IMR-90 (cell line): ENCODE results near the gene CYP1A2. TPM values are rescaled to one million over a fixed set of nuclear protein-coding genes. Genes with fewer than 3 reads are reported as not detected.

Experiments
- ATAC-seq: fragments of 200-7000 bp; cut with Tn5 transposase; 2 replicates; pipeline ENCODE4 v1.9.1; 2020; ENCODE audit warnings: low read depth, mild to moderate bottlenecking, moderate library complexity
- BruUV-seq: library from RNA; stranded (reverse); fragments of 400-500 nt; replicated peaks from 2 replicates; lab custom pipeline; 2021; lab: Mats Ljungman, UMichigan
- CTCF ChIA-PET: fragments of 300-600 bp; formaldehyde crosslinking; extraction: SDS; loops from one replicate; lab custom pipeline; 2021; ENCODE audit warnings: antibody characterized with exemption; lab: Yijun Ruan, JAX
- POLR2A ChIA-PET: fragments of 300-600 bp; sonication (Branson Sonifier 250); formaldehyde crosslinking; loops from one replicate; lab custom pipeline; 2022; ENCODE audit warnings: antibody characterized with exemption; ENCODE audit not compliant: unreplicated experiment; lab: Charles Lee
- DNase-seq: peaks from one replicate; pipeline ENCODE4 v3.0.0; 2013
- H2AFZ ChIP-seq: replicated peaks from 2 replicates; pipeline ENCODE3; 2013; ENCODE audit warnings: low read length, mild to moderate bottlenecking; ENCODE audit not compliant: poor library complexity
- H2AK5ac ChIP-seq: 2 replicates; pipeline ENCODE4 v1.6.1; 2013; ENCODE audit warnings: low read depth, low read length, inconsistent platforms
- H2AK9ac ChIP-seq: replicated peaks from 2 replicates; pipeline ENCODE3; 2013; ENCODE audit warnings: mild to moderate bottlenecking, low read depth, low read length, moderate library complexity; ENCODE audit not compliant: poor library complexity
- H2BK120ac ChIP-seq: 2 replicates; pipeline ENCODE4 v1.6.1; 2013; ENCODE audit warnings: low read depth, low read length, inconsistent platforms
- H2BK15ac ChIP-seq: 3 replicates; pipeline ENCODE4 v1.6.1; 2013; ENCODE audit warnings: low read depth, low read length, inconsistent platforms
- H2BK20ac ChIP-seq: 2 replicates; pipeline ENCODE4 v1.6.1; 2013; ENCODE audit warnings: low read depth, mild to moderate bottlenecking, inconsistent platforms, low read length, moderate library complexity
- H2BK5ac ChIP-seq: 2 replicates; pipeline ENCODE4 v1.6.1; 2013; ENCODE audit warnings: mild to moderate bottlenecking, low read depth, low read length, inconsistent platforms; ENCODE audit not compliant: poor library complexity, severe bottlenecking
- H3K14ac ChIP-seq: replicated peaks from 2 replicates; pipeline ENCODE4 v1.6.1; 2013; ENCODE audit warnings: low read depth, low read length, inconsistent platforms
- H3K18ac ChIP-seq: 2 replicates; pipeline ENCODE4 v1.6.1; 2013; ENCODE audit warnings: low read depth, low read length, control low read depth
- H3K23ac ChIP-seq: 2 replicates; pipeline ENCODE4 v1.6.1; 2013; ENCODE audit warnings: low read depth, low read length, inconsistent platforms
- H3K27ac ChIP-seq: 2 replicates; pipeline ENCODE4 v1.5.1; 2013; ENCODE audit warnings: mild to moderate bottlenecking, control low read depth, low read length; ENCODE audit not compliant: insufficient read depth
- H3K27me3 ChIP-seq: 2 replicates; pipeline ENCODE4 v1.6.1; 2013; ENCODE audit warnings: low read length; ENCODE audit not compliant: control insufficient read depth, insufficient read depth
- H3K36me3 ChIP-seq: 2 replicates; pipeline ENCODE4 v1.6.1; 2013; ENCODE audit warnings: low read length, mixed read lengths; ENCODE audit not compliant: control insufficient read depth, insufficient read depth
- H3K4ac ChIP-seq: 2 replicates; pipeline ENCODE4 v1.6.1; 2013; ENCODE audit warnings: low read depth, low read length, inconsistent platforms
- H3K4me1 ChIP-seq: 2 replicates; pipeline ENCODE4 v1.6.1; 2013; ENCODE audit warnings: low read length, mixed read lengths; ENCODE audit not compliant: control insufficient read depth, insufficient read depth
- H3K4me2 ChIP-seq: 2 replicates; pipeline ENCODE4 v1.6.1; 2013; ENCODE audit warnings: low read depth, mild to moderate bottlenecking, control low read depth, low read length, moderate library complexity
- H3K4me3 ChIP-seq: 2 replicates; pipeline ENCODE4 v1.5.1; 2013; ENCODE audit warnings: low read depth, mild to moderate bottlenecking, control low read depth, low read length, moderate library complexity; ENCODE audit not compliant: insufficient read depth
- H3K56ac ChIP-seq: 2 replicates; pipeline ENCODE4 v1.6.1; 2013; ENCODE audit warnings: low read length, inconsistent platforms; ENCODE audit not compliant: insufficient read depth; ENCODE audit errors: extremely low read depth
- H3K79me1 ChIP-seq, 2 experiments: 2 replicates each; pipeline ENCODE4 v1.6.1; 2013; ENCODE audit warnings: low read length in 2 of 2, inconsistent platforms in 1 of 2, low read depth in 1 of 2
- H3K9ac ChIP-seq: 2 replicates; pipeline ENCODE4 v1.6.1; 2013; ENCODE audit warnings: low read depth, low read length, control low read depth
- H3K9me1 ChIP-seq: 2 replicates; pipeline ENCODE4 v1.6.1; 2013; ENCODE audit warnings: low read length, inconsistent platforms; ENCODE audit not compliant: insufficient read depth
- H3K9me3 ChIP-seq: 2 replicates; pipeline ENCODE4 v1.6.1; 2013; ENCODE audit warnings: low read length; ENCODE audit not compliant: control insufficient read depth, insufficient read depth
- H4K20me1 ChIP-seq: 2 replicates; pipeline ENCODE4 v1.6.1; 2013; ENCODE audit warnings: low read length, inconsistent platforms; ENCODE audit not compliant: insufficient read depth
- H4K5ac ChIP-seq: 2 replicates; pipeline ENCODE4 v1.6.1; 2013; ENCODE audit warnings: mild to moderate bottlenecking, low read depth, low read length, control low read depth
- H4K8ac ChIP-seq, 2 experiments: 2 replicates each; pipeline ENCODE4 v1.6.1; 2013; ENCODE audit warnings: low read depth in 2 of 2, low read length in 2 of 2, control low read depth in 1 of 2, inconsistent platforms in 1 of 2
- H4K91ac ChIP-seq: 2 replicates; pipeline ENCODE4 v1.6.1; 2013; ENCODE audit warnings: low read depth, low read length, inconsistent platforms; ENCODE audit not compliant: insufficient read depth
- CHD1 ChIP-seq: IDR thresholded peaks from 2 replicates; pipeline ENCODE4 v1.6.1; 2012; ENCODE audit warnings: low read depth, low read length, improper control_type of control experiment
- FOS ChIP-seq: fragments of 150-350 bp; IDR thresholded peaks from 2 replicates; pipeline ENCODE4 v1.6.1; 2016; ENCODE audit warnings: low read depth, low read length
- MAFK ChIP-seq: IDR thresholded peaks from 2 replicates; pipeline ENCODE4 v1.6.1; 2012; ENCODE audit warnings: low read depth, low read length, improper control_type of control experiment
- NFE2L2 ChIP-seq: fragments of 150-350 bp; IDR thresholded peaks from 2 replicates; pipeline ENCODE4 v1.6.1; 2016; ENCODE audit warnings: low read depth, mild to moderate bottlenecking, low read length
- RCOR1 ChIP-seq: IDR thresholded peaks from 2 replicates; pipeline ENCODE4 v1.6.1; 2012; ENCODE audit warnings: mild to moderate bottlenecking, low read length, improper control_type of control experiment; ENCODE audit not compliant: insufficient replicate concordance
- WGBS, 2 experiments: methylation state at CpG; one replicate each; pipeline versions ENCODE4 v1.1.5 to v1.1.7; 2013; ENCODE audit warnings: missing lambda C conversion rate in 2 of 2; ENCODE audit not compliant: insufficient read length in 1 of 2; ENCODE audit errors: extremely low coverage in 2 of 2; 5-methylcytosine and 5-hydroxymethylcytosine counted together
- dilution Hi-C: fragments of 300-500 bp; cut with HindIII; formaldehyde crosslinking; loops from one replicate; pipeline ENCODE4 v1.14.3; 2018; ENCODE audit warnings: low sequenced_read_pairs; ENCODE audit not compliant: unreplicated experiment
- in situ Hi-C: fragments of 300-500 bp; cut with MboI; formaldehyde crosslinking; loops from 3 replicates; pipeline ENCODE4 v1.14.3; 2019; ENCODE audit warnings: low sequenced_read_pairs, inconsistent platforms, mixed read lengths
- intact Hi-C: fragments of 100-400 bp; cut with micrococcal nuclease; formaldehyde crosslinking; loops from 2 replicates; pipeline ENCODE4 v1.10.0; 2022
- polyA plus RNA-seq, 3 experiments: library from polyadenylated mRNA; depleted of rRNA; stranded (reverse); fragments of >200 nt; gene quantifications; 2 replicates each; pipeline ENCODE4 v1.2.3, GENCODE V29; 2012; ENCODE audit warnings: low replicate concordance in 1 of 3
- total RNA-seq: library from RNA; depleted of rRNA; stranded (reverse); fragments of >200 nt; gene quantifications from 2 replicates; pipeline ENCODE4 v1.2.3, GENCODE V29; 2012

Gene CYP1A2
- total and polyA plus RNA-seq, 2 of the 4 experiments (the other 2 are of a cell fraction) = not detected

- intact Hi-C loops = no loop called here
- Histone ChIP-seq H2BK5ac (no peak overlapping the region), H4K5ac (no peak overlapping the region), H3K18ac (no peak overlapping the region), H2AK5ac (no peak overlapping the region), H3K9me3 (no peaks in the 10 kb centered on the region), H2BK120ac (no peak overlapping the region), H4K91ac (no peak overlapping the region), H3K4ac (no peak overlapping the region), H3K56ac (no peak overlapping the region), H3K9ac (no peak overlapping the region), H3K4me3 (no peak overlapping the region), H3K4me2 (no peak overlapping the region), H3K27ac (no peak overlapping the region), H2AFZ (no peak overlapping the region), H2BK20ac (no peak overlapping the region), H2BK15ac (no peak overlapping the region), H3K79me1 (peaks cover 3 to 70% of the 10 kb centered on the region in 2 experiments), H4K8ac (no peak overlapping the region), H3K36me3 (peaks cover 41% of the 10 kb centered on the region), H4K20me1 (peaks cover 64% of the 10 kb centered on the region), H3K14ac (no peak overlapping the region), H3K23ac (no peak overlapping the region), H2AK9ac (peak overlapping the region; percentile 50), H3K9me1 (peaks cover 7% of the 10 kb centered on the region; the same call in 1 of the 2 replicates), H3K4me1 (peaks cover 2% of the 10 kb centered on the region; the same call in 1 of the 2 replicates), H3K27me3 (no peaks in the 10 kb centered on the region)
- dilution Hi-C loops = no loop called here
- in situ Hi-C loops = no loop called here
- 93% methylated on average over 12 of the region's 25 CpGs; no CpG with 5 or more reads in 1 of the 2 experiments for WGBS, 2 experiments
- no peak for TF ChIP-seq RCOR1
- no peak for TF ChIP-seq MAFK
- no peak for TF ChIP-seq NFE2L2
- TF ChIP-seq CHD1 = no peak
- no peak for TF ChIP-seq FOS
- ATAC-seq (no peak), DNase-seq (no peak)
- no TSS peak for BruUV-seq
- ChIA-PET CTCF (no interaction called here), POLR2A (no interaction called here)
Observed at GRCh38 chr15:74798388-74799254, 50.0 kb downstream of the CYP1A2 start.
